Activated CD8-positive, alpha-beta memory T cell treated with anti-CD3 and anti-CD28 coated beads for 24 hours (primary cell): ENCODE measurements around the gene PLEKHH2.
"Not testable (repeated sequence)": the region's sequence is repeated elsewhere in the genome, so short reads cannot be mapped to it uniquely, and the experiment has no call there.

Experiments used
- DNase-seq: peaks from one replicate; pipeline ENCODE4 v3.0.0-alpha.2; 2020

The PLEKHH2 gene

DNA sequence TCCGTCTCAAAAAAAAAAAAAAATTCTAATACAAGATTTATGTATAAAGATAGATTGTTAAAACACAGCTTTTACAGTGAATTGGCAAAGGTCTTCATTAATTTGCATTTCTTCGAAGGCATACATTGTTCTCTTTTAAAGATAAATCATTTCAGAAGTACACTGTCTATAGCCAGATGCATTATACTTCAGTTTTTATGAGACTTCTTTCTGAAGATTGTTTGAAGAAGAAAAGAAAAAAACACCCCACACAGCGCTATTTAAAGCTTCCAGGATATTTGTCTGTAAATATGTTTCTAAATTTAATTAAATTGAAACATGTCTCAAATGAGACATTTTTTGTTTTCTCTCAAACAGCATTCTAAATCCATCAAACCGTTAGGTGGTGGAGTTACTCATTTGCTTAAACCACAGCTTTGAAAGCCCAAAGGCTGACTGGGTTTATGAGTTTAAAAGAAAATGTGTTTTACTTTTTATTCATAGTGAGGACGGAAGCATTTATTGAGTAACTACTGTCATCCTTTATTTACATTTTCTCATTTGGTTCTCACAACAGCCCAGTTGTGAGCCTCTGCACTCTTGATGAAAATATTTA is 81.6 kb downstream of the PLEKHH2 start:
- no peak for DNase-seq

DNA sequence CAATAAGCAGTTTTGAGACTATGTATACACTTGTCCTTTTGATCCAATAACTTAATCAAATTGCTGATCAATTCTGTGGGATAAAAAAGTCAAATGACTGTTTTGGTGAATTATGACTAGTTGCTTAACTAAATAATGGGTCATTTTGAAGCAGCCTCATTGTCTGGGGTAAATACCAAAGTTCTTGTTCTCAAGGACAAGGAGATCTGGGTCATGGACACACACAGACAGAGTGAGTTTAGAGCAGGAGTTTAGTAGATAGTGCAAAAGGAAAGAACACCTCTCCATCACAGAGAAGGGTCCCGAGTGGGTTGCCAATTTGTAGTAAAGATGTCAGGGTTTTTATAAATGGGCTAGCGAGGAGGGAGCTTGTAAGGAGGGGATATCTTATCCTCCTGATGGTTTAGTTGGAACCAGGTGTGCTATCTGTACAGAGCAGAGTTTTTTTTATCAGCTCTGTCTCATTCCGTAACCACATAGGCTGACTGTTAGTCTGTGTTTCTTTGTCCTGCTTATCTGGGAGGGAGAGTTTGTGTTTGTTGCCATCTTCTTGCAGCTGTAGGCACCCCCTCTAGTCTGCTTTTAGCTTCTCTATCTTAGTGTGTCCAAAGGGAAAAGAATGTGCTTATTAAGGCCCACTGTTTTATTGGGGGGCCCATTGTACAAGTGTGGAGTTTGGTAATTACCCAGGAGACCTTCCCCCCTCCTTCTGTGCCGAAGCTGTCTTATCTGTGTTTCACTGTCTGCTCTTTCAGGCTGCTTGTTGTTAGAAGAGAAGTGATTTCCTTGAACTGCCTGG is 87.9 kb downstream of the PLEKHH2 start:
- no peak for DNase-seq

DNA sequence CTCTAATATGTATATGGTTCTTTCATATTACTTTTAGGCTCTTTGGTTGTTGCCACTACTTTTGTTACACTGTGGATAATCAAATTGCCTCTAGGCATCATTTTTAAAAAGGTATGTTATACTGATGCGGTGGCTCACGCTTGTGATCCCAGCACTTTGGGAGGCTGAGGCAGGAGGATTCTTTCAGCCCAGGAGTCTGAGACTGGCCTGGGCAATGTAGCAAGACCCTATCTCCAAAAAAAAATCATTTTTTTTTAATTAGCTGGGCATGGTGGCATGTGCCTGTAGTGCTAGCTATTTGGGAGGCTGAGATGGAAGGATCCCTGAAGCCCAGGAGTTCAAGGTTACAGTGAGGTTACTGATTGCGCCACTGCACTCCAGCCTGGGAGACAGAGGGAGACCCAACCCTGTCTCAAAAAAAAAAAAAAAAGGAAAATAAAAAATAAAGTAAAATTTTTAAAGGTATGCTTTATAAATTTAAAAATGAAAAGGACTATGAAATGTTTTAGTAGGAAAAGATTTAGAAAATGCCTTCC is 88.7 kb downstream of the PLEKHH2 start:
- no peak for DNase-seq

DNA sequence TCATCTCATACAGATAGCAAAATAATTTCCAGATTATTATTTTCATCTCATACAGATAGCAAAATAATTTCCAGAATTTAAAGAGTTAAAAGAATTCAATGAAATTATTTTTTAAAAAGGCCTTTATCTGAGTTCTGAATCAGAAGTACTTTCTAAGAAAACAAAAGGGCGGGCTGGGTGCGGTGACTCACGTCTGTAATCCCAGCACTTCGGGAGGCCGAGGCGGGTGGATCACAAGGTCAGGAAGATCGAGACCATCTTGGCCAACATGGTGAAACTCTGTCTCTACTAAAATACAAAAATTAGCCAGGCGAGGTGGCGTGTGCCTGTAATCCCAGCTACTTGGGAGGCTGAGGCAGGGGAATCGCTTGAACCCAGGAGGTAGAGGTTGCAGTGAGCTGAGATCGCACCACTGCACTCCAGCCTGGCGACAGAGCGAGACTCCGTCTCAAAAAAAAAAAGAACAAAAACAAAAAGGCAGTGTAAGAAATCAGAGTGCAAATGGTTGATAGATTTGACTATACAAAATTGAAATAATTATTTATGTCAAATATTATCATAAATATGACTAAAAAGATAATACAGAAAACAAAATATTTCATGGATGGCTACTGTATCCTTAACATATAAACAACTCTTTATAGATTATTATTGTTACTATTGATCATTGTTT is 90.0 kb downstream of the PLEKHH2 start:
- DNase-seq, result not testable (repeated sequence)

DNA sequence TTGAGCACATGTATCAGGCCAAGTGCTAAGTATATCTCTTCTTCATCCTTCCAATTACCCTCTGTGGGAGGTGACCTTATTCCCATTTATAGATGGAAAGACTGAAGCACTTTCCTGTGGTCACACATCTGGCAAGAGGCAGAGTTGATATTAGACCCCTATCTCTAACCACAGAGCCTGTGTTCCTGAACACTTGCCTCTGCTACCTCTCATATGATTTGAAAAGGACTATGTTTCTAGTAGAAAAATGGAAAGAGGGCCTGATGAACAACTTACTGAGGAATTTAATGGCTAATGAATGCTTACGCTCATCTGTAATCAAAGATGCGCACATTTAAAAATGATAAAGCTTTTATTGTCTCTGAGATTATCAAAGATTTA is 90.6 kb downstream of the PLEKHH2 start:
- no peak for DNase-seq

DNA sequence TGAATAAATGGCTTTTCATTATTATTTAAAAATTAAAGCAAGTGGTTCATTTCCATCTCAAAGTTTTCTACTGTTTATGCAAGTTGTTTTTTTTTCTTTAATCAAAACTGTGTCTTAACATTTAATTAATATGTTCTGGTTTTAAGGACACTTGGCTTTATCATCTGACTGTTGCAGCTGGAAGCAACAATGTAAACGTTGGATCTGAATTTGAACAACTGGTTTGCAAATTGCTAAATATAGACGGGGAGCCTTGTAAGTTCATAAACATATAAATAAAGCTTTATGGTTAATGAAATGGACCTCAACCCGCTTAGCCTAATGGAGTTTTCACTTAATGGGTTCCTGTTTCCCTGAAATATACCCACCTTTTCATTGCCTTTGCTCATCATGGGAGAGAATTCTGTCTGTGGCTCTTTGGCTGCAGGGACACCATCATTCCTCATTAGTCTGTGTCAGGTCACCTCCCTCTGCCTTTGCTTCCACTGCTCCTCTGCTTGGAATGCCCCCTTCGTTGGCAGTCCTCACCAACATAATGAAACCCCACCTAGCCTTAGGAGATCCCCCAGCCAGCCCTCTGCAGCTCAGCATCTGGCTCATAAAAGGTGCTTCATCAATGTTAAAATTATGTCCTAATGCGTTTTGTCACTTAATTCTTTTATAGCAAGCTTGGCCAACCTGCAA is 92.6 kb downstream of the PLEKHH2 start:
- DNase-seq, result no peak

DNA sequence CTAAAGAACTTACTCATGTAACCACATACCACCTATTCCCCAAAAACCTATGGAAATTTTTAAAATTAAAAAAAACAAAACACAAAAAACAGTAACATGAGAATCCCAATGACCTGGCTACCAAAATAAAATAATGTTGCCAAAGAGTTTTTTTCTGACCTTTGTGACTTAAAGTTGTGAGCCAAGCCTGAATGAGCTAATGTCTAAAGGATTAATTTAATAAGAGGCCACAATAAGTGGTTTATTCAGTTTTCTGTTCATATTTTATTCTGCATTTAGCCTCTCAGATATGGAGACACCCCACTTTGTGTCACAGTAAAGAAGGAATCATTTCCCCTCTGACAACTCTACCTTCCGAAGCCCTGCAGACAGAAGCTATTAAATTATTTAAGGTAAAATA is 94.2 kb downstream of the PLEKHH2 start:
- no peak for DNase-seq

DNA sequence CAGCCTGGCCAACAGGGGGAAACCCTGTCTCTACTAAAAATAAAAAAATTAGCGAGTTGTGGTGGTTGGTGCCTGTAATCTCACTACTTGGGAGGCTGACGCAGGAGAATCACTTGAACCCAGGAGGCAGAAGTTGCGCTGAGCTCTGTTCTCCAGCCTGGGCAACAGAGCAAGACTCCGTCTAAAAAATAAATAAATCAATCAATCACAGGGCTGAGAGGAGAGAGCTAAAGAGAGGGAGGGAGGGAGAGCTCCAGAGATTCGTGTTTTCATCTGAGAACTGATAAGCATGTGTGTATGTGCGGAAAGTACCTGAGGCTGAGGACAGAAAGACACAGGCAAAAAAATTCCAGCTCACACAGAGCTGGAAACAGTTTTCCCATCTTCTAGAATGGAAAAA is 99.6 kb downstream of the PLEKHH2 start:
- DNase-seq, result no peak

DNA sequence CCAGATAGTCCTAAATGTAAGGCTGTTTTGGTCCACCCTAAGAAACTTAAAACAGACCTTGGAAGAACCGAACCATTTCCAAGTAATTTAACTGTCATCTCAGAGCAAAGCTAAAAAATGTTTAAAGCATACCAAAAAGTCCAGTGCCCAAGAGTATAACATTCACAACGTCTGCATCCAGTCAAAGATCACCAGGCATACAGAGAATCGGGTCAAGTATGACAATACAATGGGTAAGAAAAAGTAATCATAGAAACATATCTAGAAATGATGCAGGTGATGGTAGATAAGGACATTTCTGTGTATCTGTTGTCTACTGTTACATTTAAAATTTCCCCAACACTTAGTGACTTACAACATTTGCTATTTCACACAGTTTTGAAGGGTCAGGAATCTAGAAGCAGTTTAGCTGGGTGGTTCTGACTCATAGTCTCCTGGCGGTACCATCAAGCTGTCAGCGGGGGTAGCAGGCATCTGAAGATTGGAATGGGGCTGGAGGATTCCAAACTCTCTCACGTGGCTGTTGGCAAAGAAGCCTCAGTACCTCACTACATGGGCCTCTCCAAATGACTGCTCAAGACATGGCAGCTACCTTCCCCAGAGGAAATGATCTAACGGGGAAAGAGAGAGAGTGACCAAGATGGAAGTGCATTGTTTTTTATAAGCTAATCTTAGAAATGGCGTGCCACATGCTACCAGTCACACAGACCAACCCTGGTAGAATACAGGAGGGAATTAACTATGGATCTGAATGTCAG is 100.2 kb downstream of the PLEKHH2 start:
- no peak for DNase-seq

DNA sequence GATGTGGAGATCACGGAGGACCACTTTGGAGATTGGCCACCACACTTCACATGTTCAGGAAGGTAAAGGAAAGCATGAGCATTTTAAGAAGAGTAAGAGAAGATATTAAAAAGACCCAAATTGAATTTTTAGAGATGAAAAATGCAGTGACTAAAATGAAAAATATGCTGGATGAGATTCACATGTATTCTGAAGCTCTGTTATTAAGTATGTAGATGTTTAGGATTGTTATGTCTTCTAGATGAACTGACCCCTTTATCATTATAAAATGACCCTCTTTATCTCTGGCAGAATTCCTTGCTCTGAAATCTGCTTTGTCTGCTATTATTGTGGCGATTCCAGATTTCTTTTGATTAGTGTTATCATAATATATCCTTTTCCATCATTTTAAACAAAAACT is 100.8 kb downstream of the PLEKHH2 start:
- DNase-seq, result no peak

DNA sequence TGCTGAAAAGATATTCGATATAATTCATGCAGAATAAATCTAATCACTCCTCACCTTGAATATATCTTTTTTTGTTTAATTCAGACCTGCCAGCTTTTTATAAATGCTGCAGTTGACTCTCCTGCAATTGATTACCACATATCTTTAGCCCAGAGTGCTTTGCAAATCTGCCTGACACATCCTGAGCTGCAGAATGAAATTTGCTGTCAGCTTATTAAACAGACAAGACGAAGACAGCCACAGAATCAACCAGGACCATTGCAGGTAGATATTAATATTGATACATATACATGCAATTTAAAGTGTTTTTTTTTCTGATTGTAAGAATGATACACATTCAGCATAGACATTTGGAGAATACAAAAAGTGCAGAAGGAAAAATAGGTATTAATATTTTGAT is 101.2 kb downstream of the PLEKHH2 start:
- no peak for DNase-seq

DNA sequence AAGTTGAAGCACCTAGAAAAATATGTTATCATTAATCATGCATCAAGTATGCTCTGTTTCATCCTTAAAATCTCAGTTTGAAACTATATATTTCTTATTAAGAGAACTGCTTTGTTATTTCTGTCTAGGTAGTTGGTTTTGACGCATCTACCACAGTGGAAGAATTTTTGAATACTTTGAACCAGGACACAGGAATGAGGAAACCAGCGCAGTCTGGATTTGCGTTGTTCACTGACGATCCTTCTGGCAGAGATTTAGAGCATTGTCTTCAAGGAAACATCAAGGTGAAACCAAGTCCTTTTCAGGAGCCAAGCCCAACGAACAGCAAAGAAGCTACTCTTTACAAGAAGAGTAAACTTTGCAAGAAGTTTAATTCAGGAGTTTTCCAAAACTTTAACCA is 106.6 kb downstream of the PLEKHH2 start:
- no peak for DNase-seq

DNA sequence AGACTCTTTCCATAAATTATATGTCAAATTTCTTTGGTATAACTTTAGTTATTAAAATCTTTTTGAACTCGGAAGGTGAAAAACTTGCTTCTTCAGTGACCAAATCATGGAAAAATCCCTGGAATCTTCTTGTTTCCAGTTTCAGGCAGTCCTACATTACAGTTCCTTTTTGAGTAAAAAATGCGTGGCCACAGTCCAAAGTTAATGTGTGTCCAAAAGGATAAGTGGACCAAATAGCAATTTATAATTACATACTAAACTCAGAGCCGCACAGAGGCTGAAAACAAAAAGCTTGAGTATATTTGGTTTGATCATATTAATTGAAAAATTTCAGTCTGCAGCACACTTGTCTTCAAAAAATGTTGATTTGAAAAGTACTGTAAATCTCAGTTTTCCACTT is 108.4 kb downstream of the PLEKHH2 start:
- no peak for DNase-seq

DNA sequence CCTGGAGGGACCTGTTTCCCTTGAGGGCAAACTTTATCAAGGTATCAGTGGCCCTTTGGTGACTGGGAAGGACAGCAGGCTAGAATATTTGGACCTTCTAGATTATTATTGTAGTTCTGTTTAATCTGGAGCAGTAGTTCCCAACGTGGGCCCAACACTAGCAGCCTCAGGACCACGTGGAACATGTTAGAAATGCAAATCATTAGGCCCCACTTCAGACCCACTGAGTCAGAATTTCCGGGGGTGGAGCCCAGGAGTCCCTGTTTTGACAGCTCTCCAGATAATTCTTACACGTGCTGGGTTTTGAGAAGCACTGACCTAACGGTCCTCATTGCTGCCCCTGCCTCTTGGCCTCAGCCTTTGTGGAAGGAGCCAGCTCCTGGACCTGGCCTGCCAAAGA is 111.3 kb downstream of the PLEKHH2 start:
- DNase-seq, result no peak

DNA sequence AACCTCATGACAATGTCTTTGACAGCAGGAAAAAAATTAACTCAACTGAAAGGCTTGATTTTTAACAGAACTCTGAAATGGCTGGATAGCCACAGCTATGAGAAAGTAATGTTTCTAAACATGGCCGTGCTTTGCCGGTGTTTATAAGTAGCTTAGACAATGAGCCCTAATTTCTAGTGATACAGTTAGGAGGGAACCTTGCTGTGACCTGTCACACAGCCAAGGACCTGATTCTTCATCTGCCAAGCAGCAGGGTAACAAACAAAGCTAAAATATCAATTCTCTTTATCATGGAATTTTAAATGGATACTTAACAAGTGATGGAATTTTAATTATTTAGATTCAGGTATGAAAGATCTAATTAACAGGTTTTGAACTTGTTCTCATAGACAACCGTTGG is 112.5 kb downstream of the PLEKHH2 start:
- DNase-seq, result no peak

DNA sequence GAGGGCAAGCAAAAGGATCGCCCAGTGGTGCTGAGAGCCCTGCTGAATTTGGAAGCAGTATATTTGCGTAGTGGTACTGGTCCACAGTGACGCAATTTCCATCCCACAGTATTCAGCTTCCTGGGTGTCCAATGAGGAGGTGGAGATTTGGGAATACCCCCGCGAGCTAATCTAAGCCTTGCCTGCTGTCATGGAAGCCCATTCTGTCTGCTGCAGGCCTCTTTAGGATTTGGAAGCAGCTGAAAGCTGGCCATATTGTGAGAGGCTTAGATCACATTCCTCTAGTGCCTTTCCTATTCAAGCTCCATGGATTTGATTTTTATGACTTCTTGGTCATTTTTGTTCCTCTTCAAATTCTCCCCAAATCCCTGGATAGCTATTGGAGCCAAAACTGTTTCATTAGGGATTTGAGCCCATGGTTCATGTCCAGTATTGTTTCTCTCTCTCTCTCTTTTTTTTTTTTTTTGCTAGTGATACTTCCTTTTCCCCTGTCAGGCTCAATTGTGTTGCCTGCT is 114.5 kb downstream of the PLEKHH2 start:
- no peak for DNase-seq

DNA sequence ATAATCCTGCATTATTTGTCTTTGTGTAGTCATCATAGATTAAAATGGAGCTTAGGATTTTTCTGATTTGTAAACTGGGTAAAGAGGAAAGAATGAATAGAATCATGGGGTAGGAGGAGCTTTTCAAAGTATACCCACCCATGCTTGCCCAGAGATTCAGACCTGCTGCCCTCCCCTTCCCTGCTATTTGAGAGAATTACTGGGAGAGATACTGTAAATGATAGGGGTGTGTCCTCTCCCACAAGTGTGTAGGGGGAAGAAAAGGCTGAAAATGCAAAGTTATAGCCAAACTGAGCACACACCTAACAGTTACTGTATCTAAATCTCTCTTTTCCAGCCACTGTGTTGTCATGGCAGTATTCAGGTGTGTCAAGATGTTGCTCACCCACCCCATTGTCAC is 115.2 kb downstream of the PLEKHH2 start:
- no peak for DNase-seq

DNA sequence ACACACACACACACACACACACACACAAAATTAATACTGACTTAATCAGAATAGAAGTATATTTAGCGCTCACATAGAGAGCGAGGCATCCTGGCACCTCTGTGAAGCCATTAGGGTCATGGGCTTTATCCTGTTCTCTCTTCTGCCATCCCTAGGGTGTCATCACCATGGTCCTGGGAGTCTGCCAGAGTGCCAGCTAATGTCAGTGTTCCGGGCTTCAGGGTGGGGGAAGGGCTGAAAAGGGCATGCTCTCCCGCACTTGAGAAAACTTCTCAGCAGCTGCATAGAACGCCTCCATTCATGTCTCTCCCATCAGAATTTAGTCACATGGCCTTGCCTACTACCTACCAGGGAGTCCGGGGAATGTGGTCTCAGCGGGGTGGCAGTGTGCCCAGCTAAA is 117.1 kb downstream of the PLEKHH2 start:
- DNase-seq, result no peak

DNA sequence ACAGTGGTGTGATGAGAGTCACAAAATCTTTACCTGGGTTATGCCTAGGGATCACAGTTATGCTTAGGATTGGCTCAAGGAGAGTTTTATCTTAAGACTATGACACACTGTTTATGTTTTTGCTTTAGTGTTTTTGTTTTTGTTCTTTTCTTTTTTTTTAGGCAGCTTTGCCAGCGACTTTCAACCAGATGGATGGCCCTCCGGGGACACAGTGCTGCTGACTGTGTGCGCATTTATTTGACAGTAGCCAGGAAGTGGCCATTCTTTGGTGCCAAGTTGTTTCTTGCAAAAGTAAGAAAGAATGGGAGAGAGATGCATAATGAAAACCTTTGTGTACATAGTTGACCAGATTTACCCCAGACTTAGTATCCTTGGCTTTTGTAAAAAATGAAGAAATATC is 121.7 kb downstream of the PLEKHH2 start:
- no peak for DNase-seq

DNA sequence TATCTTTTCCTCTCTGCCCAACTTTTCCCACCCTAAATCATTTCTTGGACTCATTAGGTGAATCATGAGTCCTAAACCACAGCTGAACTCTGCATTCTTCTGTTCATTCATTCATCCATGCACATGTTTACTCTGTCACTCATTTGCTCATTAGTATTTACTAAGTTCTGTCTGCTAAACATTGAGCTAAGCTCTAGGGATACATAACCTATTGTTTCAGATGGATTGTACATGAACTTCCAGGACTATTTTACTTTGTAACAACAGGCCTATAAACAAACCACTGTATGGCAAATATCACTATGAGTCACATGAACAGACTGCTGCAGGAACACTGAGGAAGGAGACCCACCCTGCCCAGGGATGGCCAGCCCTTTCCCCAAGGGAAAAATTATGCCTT is 122.1 kb downstream of the PLEKHH2 start:
- no peak for DNase-seq

DNA sequence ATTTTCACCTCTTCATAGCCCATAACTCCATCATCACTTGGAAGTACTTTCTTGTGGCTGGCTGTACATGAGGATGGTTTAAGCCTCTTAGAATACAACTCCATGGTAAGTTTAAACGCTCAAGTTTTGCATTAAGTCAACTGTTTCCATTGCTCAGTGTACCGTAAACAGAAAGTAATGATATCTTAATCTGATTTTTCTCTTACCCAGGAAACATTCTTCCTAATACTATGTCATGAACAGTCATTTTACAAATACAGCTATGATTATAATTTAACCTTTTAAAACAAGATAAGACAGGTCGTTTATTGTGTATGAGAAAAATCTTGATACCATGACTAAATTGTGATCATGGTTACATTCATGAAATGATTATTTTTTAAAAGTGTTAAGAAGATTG is 125.2 kb downstream of the PLEKHH2 start:
- no peak for DNase-seq

DNA sequence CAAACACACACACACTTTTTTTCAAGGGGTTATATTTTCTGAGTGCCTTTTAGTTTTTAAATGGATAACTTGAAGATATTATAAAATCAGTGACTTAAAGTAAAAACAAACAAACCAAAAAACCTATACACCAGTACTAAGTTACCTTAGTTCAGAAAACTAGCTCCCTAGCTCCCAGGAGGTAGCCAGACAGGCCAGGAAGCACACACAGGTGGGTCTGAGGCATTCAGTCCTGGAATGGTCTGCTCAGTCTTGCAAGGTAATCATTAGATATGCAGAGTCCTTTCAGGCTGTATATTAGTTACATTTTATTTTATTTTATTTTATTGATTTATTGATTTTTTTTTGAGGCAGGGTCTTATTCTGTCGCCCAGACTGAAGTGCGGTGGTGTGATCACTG is 126.0 kb downstream of the PLEKHH2 start:
- DNase-seq, result no peak
